Measurements from ENCODE around the gene CDHR3.

- no peak for TF ChIP-seq POLR2AphosphoS5 (IDR thresholded peaks at IDR 0.05; ENCODE audit: insufficient read depth, low read depth, low read length)
- TF ChIP-seq EZH2 (IDR thresholded peaks at IDR 0.05; ENCODE audit: borderline replicate concordance, low read depth, low read length, severe bottlenecking) = no peak
- TF ChIP-seq MAX (IDR thresholded peaks at IDR 0.05; ENCODE audit: insufficient read depth, insufficient read length) = no peak
- no peak for TF ChIP-seq CTCF (IDR thresholded peaks at IDR 0.05; ENCODE audit: extremely low read depth in 1 of 2, insufficient read depth in 1 of 2, low read depth in 1 of 2, low read length in 2 of 2)
Observed at GRCh38 chr7:105931179-105931578, 31.9 kb upstream of the CDHR3 start.

Measured in endothelial cell of umbilical vein (primary cell).